Measurements from ENCODE around the gene PPP1R26. TPM values are rescaled to one million over a fixed set of nuclear protein-coding genes. Genes with fewer than 3 reads are reported as not detected.
"Not testable (repeated sequence)": the region's sequence is repeated elsewhere in the genome, so short reads cannot be mapped to it uniquely, and the experiment has no call there.

Gene PPP1R26
- total RNA-seq, 1 donor from 2014 or later = 20.9 TPM

DNA sequence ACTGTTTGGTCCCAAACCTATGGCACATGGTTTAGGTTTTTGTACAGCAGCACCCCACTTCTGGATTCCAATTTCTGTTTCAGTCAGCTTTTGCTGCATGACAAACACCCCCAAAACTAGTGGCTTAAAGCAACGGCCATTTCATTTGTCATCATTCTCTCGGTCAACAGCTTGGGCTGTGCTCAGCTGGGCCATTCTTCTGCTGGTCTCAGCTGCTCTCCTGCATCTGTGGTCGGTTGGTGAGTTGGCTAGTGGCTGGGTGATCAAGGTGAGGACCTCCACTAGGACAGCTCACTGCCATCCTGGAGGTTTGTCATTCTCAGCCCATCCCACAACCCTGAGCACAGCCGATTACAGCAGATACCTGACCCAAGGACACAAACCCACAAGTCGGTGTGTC, 24.8 kb upstream of the PPP1R26 start:
- peaks cover 18% of the 10 kb centered on the region for H3K9me3 ChIP-seq (replicated peaks)
- no peak overlapping the region for H3K4me3 ChIP-seq
- H3K4me1 ChIP-seq = no peaks in the 10 kb centered on the region
- TF ChIP-seq, protein P1, sequence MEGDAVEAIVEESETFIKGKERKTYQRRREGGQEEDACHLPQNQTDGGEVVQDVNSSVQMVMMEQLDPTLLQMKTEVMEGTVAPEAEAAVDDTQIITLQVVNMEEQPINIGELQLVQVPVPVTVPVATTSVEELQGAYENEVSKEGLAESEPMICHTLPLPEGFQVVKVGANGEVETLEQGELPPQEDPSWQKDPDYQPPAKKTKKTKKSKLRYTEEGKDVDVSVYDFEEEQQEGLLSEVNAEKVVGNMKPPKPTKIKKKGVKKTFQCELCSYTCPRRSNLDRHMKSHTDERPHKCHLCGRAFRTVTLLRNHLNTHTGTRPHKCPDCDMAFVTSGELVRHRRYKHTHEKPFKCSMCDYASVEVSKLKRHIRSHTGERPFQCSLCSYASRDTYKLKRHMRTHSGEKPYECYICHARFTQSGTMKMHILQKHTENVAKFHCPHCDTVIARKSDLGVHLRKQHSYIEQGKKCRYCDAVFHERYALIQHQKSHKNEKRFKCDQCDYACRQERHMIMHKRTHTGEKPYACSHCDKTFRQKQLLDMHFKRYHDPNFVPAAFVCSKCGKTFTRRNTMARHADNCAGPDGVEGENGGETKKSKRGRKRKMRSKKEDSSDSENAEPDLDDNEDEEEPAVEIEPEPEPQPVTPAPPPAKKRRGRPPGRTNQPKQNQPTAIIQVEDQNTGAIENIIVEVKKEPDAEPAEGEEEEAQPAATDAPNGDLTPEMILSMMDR (IDR thresholded peaks at IDR 0.05; ENCODE audit: borderline replicate concordance) = no peak
- no peak for DNase-seq
- no peaks in the 10 kb centered on the region for H3K36me3 ChIP-seq
- H3K27ac ChIP-seq (replicated peaks) = no peak overlapping the region
- H3K27me3 ChIP-seq (ENCODE audit: low read depth) = peaks cover 73% of the 10 kb centered on the region
- intact Hi-C loops (cut with micrococcal nuclease) = no loop called here

DNA sequence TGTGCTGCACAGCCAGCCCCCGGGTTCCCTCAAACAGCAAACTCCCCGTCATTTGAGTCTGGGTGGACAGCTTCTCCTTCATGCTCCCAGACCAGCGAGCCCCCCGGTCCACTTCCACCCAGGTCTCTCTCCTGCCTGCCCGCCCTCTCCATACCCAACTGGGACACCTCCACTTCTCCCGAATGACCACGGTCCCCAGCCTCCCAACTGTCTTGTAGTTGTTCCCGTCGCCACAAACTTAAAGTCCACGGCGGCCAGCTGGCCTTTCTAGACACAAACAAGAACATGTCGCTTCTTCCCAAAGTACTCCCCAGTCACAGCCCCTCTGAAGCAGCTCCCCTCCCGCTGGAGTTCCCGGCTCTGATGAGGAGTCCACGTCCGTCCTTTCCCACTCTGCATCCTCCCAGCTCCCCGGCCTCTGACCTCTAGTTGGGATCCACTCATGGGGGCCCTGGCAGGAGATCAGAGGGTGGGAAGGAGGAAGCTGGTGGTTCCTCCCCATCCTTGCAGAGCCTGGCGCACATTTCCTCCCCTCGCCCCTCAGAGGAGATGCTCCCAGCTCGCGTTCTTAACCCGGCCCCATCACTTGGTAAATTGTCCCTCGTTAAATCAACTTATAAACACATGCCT, 24.1 kb upstream of the PPP1R26 start:
- peaks cover 18% of the 10 kb centered on the region for H3K9me3 ChIP-seq (replicated peaks)
- H3K27me3 ChIP-seq (ENCODE audit: low read depth) = peaks cover 81% of the 10 kb centered on the region
- no peak for DNase-seq
- H3K27ac ChIP-seq (replicated peaks) = no peak overlapping the region
- intact Hi-C loops (cut with micrococcal nuclease) = no loop called here
- no peaks in the 10 kb centered on the region for H3K4me1 ChIP-seq
- H3K4me3 ChIP-seq = no peak overlapping the region
- H3K36me3 ChIP-seq = no peaks in the 10 kb centered on the region
- TF ChIP-seq, protein P1 (IDR thresholded peaks at IDR 0.05; ENCODE audit: borderline replicate concordance) = no peak

DNA sequence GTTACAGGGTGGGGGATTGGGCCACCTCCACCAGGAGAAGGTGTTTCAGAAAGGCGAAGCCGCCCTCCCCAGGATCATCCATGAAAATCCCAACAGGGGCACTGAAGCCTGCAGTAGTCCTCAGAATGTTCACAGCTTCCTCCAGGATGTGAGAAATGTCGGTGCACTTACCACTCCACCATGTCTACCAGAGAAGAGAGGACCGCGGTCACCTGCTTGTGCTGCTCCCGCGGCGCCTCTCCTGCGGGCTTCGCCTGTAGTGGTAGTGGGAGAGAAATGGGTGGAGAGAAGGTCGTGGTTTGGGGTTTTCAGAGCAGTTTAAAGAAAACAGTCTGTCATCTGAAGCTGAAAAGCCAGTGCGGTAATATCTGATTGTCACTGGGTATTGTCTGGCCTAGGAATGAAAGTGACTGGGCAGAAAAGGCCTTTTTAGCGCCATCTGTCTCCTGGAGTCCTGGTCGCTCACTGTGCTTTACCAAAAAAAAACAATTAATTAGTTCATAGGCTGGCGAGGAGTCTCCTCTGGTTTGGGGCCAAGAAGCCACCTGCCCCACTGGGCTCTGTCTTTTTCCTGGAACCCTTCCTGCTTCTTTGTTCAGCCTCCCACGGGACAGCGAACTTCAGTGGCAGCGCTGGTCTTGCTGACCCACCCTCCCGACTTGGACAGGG, 23.0 kb upstream of the PPP1R26 start:
- H3K36me3 ChIP-seq = no peaks in the 10 kb centered on the region
- TF ChIP-seq, protein P1 (IDR thresholded peaks at IDR 0.05; ENCODE audit: borderline replicate concordance) = no peak
- peaks cover 83% of the 10 kb centered on the region for H3K27me3 ChIP-seq (ENCODE audit: low read depth)
- DNase-seq = no peak
- no peak overlapping the region for H3K27ac ChIP-seq (replicated peaks)
- intact Hi-C loops (cut with micrococcal nuclease) = no loop called here
- H3K4me3 ChIP-seq = no peak overlapping the region
- H3K9me3 ChIP-seq (replicated peaks) = peaks cover 18% of the 10 kb centered on the region
- no peaks in the 10 kb centered on the region for H3K4me1 ChIP-seq

DNA sequence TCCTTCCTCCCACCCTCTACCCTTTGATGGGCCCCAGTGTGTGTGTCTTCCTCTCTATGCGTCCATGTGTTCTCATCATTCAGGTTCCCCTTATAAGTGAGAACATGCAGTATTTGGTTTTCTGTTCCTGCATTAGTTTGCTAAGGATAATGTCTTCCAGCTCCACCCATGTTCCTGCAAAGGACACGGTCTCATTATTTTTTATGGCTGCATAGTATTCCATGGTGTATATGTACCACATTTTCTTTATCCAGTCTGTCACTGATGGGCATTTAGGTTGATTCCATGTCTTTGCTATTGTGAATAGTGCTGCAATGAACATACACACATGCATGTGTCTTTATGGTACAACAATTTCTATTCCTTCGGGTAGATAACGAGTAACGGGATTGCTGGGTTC, 21.1 kb upstream of the PPP1R26 start:
- H3K36me3 ChIP-seq; H3K4me1 ChIP-seq; H3K4me3 ChIP-seq; intact Hi-C loops (cut with micrococcal nuclease); H3K27ac ChIP-seq (replicated peaks); DNase-seq: not testable (repeated sequence)
- Histone ChIP-seq H3K27me3 (ENCODE audit: low read depth) (peaks cover 82% of the 10 kb centered on the region), H3K9me3 (replicated peaks) (peaks cover 16% of the 10 kb centered on the region)

DNA sequence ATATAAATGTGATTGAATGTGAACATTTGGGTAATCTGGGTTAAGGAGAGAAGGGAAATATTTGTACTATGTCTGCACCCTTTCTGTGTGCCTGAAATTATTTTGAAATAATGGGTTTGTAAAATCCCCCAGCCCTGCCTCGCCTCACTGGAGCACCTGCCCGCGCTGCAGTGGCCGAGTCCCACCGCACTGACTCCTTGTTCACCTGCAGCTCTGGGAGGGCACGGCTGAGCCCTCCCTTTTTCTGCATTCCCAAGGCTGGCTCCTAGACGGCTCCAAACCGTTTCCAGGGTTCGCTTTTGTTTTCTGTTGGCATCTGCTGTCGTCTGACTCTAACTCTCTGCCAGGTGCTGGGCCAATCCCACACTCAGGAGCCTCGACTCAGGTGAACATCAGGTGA, 17.6 kb upstream of the PPP1R26 start:
- Histone ChIP-seq H3K9me3 (replicated peaks) (no peaks in the 10 kb centered on the region), H3K4me3 (no peak overlapping the region), H3K36me3 (no peaks in the 10 kb centered on the region), H3K4me1 (no peaks in the 10 kb centered on the region), H3K27me3 (ENCODE audit: low read depth) (peaks cover 67% of the 10 kb centered on the region), H3K27ac (replicated peaks) (no peak overlapping the region)
- DNase-seq = no peak
- intact Hi-C loops (cut with micrococcal nuclease) = no loop called here
- TF ChIP-seq, protein P1 (IDR thresholded peaks at IDR 0.05; ENCODE audit: borderline replicate concordance) = no peak

DNA sequence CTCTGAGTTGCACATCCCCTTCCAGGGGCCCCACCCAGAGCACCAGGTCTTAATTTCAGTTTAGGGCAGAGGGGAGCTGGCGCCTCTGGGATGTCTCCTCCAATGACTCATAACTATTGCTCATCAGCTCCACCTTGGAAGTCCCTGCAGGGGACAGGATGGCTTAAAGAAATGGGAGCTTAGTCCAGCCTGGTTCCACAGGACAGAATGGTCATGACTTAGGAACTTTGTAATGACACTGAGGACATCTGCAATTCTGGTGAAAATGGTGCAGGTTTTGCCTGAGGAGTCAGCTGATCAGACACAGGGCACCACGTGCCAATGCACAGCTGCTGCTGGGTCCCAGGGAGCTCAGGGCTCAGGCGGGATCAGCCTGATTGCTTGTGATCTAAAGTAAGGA, 16.4 kb upstream of the PPP1R26 start:
- H3K4me1 ChIP-seq = no peaks in the 10 kb centered on the region
- no peaks in the 10 kb centered on the region for H3K36me3 ChIP-seq
- DNase-seq = no peak
- TF ChIP-seq, protein P1 (IDR thresholded peaks at IDR 0.05; ENCODE audit: borderline replicate concordance) = no peak
- no peak overlapping the region for H3K4me3 ChIP-seq
- intact Hi-C loops (cut with micrococcal nuclease) = no loop called here
- H3K27ac ChIP-seq (replicated peaks) = no peak overlapping the region
- H3K27me3 ChIP-seq (ENCODE audit: low read depth) = peaks cover 67% of the 10 kb centered on the region
- H3K9me3 ChIP-seq (replicated peaks) = no peaks in the 10 kb centered on the region

All from left ventricle myocardium inferior (tissue), 1 donor.